Ovary (tissue), 3 donors: ENCODE measurements around the gene XYLT2.

ENCODE experiments used
- CTCF ChIP-seq, 3 donors: fragments of 450-650 bp in 2 of 3; fragments of 200-600 bp in 1 of 3; IDR thresholded peaks; one replicate each; pipeline versions ENCODE4 v1.5.1 to v1.8.0; 2016 to 2022; ENCODE audit warnings: antibody characterized with exemption in 3 of 3, mild to moderate bottlenecking in 1 of 3
- EP300 ChIP-seq: sonication (generic); formaldehyde crosslinking; IDR thresholded peaks from one replicate; pipeline ENCODE4 v1.6.1; 2017; ENCODE audit warnings: antibody characterized with exemption
- POLR2A ChIP-seq: fragments of 450-650 bp; IDR thresholded peaks from one replicate; pipeline ENCODE4 v1.6.1; 2017; ENCODE audit warnings: antibody characterized with exemption, mild to moderate bottlenecking, moderate library complexity
- donor health status: DM: no; HTN: no; CAD: no.

GRCh38 chr17:50352072-50352692 lies 6.3 kb downstream of the XYLT2 start:
- TF ChIP-seq CTCF (IDR thresholded peaks at IDR 0.05) (no peak), POLR2A (no peak), EP300 (no peak)
